HL-60/S4 treated with phorbol 12-myristate 13-acetate at 8.2 ng/mL for 4 days and 3 days (cell line): ENCODE data around the gene SLC16A13.
"Not testable (repeated sequence)": the region's sequence is repeated elsewhere in the genome, so short reads cannot be mapped to it uniquely, and the experiment has no call there.

Experiments used
- in situ Hi-C: fragments of 300-500 bp; cut with MboI; formaldehyde crosslinking; loops from 2 replicates; pipeline ENCODE4 v1.15.0; 2022; ENCODE audit warnings: low sequenced_read_pairs

SLC16A13 gene

DNA sequence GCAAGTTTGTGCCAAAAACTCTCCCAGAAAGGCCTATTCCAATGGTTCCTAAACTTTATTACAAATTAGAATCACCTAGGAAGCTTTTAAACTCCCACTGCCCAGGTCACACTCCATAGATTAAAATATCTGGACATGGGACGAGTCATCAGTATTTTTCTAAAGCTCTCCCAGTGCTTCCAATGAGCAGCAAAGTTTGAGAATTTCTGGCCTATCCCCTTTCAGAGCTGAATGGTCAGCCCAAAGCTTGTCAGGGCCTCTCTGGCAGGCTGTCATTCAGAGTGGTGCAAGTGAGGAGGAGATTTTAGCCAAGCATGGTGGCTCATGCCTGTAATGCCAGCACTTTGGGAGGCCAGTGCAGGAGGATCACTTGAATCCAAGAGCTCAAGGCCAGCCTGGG, 10.6 kb upstream of the SLC16A13 start:
- in situ Hi-C loops: no loop called here

DNA sequence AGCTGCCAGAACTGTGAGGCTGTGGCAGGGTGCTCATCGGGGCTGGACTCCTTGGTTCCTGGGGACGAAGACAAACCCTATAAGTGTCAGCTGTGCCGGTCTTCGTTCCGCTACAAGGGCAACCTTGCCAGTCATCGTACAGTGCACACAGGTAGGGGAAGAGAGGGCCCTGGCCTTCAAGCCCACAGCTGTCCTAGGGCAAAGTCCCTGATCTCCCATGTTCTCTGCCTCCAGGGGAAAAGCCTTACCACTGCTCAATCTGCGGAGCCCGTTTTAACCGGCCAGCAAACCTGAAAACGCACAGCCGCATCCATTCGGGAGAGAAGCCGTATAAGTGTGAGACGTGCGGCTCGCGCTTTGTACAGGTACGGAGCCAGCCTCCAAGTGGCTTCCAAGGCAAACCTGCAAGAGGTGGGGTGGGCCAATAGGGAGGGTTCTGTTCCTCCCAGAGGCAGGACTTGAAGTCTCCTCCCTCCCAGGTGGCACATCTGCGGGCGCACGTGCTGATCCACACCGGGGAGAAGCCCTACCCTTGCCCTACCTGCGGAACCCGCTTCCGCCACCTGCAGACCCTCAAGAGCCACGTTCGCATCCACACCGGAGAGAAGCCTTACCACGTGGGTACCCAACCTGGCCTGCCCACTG, 9.2 kb upstream of the SLC16A13 start:
- in situ Hi-C loops: no loop called here

- in situ Hi-C loops: no loop called here
Measured at GRCh38 chr17:7027335-7027734, 8.5 kb upstream of the SLC16A13 start.

DNA sequence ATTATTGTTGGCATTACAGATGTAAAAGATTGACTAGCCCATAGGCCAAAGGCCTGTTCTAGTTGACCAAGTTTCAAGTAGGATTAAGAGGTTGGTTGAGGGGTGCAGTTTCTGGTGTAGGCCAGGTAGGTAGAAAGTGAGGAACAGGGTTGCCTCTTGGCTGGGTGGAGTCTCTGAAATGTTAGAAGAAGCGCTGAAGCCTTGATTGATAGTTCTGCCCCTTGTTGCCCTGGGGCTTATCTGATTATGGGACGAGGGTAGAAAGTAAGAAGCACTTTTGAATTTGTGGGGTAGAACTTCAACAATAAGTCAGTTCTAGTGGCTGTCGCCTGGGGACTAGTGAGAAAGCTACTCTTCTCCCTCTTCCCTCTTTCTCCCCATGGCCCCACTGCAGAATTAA, 6.7 kb upstream of the SLC16A13 start:
- in situ Hi-C loops: no loop called here

- in situ Hi-C loops: no loop called here
Measured at GRCh38 chr17:7029659-7030058, 6.2 kb upstream of the SLC16A13 start.

DNA sequence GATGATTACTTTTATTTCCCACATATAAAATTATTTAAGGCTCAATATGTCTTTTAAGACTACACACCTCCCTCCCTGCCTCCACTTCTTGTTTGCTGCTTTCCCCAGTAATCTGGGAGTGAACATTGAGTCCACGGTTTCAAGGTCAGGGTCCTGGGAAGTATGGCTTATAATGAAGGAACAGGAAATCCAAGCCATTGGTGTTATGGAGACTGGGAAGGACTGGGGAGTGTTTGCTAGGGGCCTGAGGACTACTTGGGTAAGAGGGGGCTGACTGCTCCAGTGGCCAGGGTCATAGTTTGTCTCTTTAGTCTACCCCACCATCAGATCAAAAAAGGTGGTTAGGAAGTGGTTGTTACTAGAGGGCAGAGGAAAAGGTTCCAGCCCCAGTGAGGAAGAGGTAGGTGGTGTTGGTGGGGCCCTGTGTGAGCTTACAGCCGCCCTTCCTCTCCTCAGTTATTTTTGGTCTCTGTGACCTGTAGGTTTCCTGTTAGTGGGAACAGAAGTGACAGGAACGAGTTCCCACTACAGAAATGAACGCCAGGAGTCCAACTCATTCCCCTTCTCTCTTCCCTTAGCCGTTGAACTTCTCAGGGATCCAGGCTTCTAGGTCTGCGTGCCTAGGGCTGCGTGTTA, 742 bp upstream of the SLC16A13 start:
- in situ Hi-C loops: no loop called here

- in situ Hi-C loops: no loop called here
Measured at GRCh38 chr17:7038025-7038862, 2.4 kb downstream of the SLC16A13 start.

DNA sequence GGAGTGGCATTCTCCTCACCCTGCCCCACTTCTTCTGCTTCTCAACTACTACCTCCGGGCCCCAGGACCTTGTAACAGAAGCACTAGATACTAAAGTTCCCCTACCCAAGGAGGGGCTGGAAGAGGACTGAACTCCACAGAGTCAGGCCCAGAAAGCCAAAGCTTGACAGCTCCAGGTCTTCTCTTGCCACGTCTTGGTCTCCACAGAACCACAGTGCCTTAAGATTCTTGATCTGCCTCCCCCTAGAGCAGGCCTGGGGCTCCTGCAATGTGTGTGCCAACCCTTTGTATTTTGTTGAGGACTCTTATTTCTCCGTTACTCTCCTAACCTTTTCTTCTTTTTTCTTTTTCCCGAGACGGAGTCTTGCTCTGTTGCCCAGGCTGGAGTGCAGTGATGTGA, 4.0 kb downstream of the SLC16A13 start:
- in situ Hi-C loops: no loop called here

DNA sequence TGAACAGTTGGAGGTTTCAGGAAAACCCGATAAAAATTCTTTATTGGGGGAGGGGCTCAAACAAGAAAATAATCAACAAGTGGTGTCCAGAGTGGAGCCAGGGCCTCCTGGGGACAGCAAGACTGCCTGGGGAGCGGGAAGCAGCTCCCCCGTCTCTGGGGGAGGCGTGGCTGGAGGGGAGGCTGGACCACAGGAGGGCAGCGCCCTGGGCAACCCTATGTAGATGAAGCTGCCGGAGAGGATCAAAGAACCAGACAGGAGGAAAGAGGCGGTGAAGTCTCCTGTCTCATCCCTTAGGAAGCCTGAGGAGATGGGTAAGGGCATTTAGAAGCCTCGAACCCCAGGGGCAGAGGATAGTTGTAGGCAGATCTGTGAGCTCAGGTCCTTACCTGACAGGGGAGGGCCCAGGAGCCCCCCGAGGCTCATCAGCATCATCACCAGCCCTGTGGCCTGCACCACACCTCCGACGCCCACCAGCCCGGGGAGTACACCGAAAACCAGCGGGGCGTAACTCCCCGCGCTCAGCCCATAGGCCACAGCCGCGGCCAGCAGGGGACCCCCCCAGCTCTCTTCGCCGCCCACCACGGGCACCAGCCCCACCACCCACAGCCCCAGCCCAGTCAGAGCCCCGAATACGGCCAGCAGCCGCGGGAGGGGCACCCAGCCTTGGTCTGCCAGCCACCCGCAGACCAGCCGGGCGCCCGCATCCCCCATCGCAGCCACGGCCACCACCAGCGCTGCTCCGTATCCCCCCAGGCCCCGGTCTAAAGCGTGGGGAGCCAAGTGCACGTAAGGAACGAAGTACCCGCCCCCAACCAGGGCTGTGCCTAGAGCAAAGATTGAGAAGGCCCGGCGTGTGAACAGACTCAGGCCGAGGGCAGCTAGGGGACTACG, 6.0 kb downstream of the SLC16A13 start:
- in situ Hi-C loops: no loop called here

GRCh38 chr17:7042501-7043181, 6.8 kb downstream of the SLC16A13 start:
- in situ Hi-C loops: no loop called here

DNA sequence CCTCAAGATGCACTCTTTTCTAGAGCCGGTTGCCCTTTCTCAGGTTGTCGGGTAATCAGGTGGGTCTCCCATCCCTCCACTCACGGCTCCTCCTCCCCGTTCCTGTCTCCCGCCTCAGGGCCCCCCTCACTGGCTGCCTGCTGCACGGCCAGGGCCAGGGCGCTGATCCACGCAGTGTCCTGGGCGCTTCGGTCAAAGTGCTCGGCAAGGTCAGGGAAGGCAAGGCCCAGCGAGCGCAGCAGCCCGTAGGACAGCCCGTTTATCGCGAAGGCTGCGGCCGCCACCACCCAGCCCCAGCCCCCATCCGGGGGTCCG, 7.3 kb downstream of the SLC16A13 start:
- in situ Hi-C loops: no loop called here

DNA sequence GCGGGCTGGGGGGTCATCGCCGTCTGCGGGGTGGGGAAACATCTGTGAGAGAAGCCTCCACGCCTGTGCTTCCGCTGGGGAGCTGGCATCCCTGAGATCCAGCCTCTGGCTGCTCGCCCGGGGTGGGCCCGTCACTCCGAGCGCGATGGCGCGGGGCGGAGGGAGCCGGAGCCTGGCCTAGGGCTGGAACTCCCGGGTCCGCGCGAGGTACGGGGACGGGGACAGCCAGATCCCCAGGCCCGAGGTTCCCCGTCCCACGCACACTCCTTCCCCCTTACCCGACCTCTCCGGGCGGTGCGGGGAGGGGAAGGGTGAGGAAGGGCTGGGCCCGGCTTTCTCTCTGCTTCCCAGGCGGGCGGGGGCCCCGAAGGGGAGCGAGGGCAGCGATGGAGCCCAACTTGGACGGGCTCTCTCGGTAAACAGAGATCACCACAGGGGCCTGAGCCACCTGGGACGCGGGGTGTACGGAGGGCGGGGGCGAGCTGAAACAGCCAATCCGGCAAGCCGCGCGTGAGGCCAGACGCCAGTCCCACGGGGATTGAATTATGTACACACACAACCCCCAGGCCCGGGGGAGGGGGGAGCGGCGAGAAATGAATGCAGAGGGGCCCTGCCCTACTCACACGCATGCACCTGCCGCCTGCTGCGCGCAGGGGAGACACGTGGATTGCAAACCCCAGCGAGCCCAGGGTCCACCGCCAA, 7.8 kb downstream of the SLC16A13 start, which contains the start of gene SLC16A11:
Gene SLC16A11 (minus strand): TSS at position 596 of the 702 bp plus-strand sequence. CDS start 579 bp downstream, at position 17.
- in situ Hi-C loops: no loop called here

- in situ Hi-C loops: no loop called here
Measured at GRCh38 chr17:7045492-7046126, 9.8 kb downstream of the SLC16A13 start.

DNA sequence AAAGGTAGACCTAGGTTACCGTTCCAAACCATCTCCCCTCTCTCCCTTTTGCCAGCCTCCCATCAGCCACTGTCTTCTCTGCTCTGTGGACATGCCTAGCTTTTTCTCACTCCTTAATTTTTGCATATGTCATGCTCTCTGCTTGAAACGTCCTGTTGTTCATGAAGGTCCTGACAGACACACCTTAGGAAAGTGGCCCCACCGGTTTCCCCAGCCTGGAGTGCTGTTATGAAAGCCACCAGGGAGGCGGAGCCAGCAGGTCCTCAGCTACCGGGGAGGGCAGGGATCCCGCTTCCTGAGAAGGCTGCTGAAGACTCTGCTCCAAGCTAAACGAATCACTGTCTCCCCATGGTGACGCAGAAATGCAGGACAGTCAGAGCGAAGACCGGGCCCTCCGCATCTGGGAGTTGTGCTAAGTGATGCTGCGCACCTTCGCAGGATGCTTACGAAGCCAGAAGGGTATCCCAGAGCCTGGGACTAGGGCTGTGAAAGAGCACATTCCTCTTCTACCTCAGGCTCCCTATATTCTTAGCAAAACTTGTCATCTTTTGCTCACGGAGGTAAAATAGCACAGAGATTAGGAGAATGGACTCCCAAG, 10.4 kb downstream of the SLC16A13 start:
- in situ Hi-C loops: no loop called here

DNA sequence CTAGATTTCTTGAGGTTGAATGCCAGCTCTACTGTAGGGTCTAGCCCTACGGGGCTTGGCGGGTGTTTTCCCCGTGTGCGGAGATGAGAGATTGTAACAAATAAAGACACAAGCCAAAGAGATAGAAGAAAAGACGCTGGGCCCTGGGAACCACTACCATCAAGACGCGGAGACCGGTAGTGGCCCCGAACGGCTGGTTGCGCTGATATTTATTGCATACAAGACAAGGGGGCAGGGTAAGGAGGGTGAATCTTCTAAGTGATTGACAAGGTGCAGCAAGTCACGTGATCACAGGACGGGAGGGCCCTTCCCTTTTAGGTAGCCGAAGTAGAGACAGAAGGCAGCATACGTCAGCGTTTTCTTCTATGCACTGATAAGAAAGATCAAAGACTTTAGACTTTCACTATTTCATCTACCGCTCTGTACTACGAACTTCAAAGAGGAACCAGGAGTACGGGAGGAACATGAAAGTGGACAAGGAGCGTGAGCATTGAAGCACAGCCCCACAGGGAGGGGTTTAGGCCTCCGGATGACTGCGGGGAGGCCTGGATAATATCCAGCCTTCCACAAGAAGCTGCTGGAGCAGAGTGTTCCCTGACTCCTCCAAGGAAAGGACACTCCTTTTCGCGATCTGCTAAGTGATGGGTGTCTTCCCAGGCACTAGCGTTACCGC, 11.0 kb downstream of the SLC16A13 start:
- in situ Hi-C loops: not testable (repeated sequence)

DNA sequence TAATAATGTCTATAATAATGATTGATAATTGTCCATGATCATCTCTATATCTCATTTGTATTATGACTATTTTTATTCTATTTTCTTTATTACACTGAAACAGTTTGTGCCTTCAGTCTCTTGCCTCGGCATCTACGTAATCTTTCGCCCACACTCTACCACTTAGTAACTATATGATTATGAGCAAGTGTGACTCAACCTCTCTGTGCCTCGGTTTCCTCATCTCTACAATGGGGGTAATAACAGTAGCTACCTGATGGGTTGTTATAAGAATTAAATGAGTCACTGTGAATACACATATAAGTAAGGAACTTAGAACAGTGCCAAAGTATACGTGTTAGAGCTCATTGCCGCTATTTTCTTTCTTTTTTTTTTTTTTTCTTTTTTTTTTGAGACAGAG, 11.8 kb downstream of the SLC16A13 start:
- in situ Hi-C loops: no loop called here

- in situ Hi-C loops: no loop called here
Measured at GRCh38 chr17:7048968-7049367, 13.2 kb downstream of the SLC16A13 start.

- in situ Hi-C loops: not testable (repeated sequence)
Measured at GRCh38 chr17:7050583-7050982, 14.8 kb downstream of the SLC16A13 start.
